Measurements from ENCODE around the gene CHCHD3.

Gene CHCHD3

GRCh38 chr7:132950725-132951124 lies 131.2 kb downstream of the CHCHD3 start:
- TF ChIP-seq CTCF (IDR thresholded peaks at IDR 0.05; ENCODE audit: low read depth, low read length), result no peak
- DNase-seq (ENCODE audit: extremely low read depth, low read depth), result no peak

- no peak for DNase-seq (ENCODE audit: extremely low read depth, low read depth)
- no peak for TF ChIP-seq CTCF (IDR thresholded peaks at IDR 0.05; ENCODE audit: low read depth, low read length)
These were observed 134.9 kb downstream of the CHCHD3 start for GRCh38 chr7:132947011-132947410.

GRCh38 chr7:132944774-132945173 lies 137.1 kb downstream of the CHCHD3 start:
- DNase-seq (ENCODE audit: extremely low read depth, low read depth), result no peak

GRCh38 chr7:132943645-132944044 lies 138.2 kb downstream of the CHCHD3 start:
- no peak for DNase-seq (ENCODE audit: extremely low read depth, low read depth)
- no peak for TF ChIP-seq CTCF (IDR thresholded peaks at IDR 0.05; ENCODE audit: low read depth, low read length)

More at GRCh38 chr7:132944774-132945173, 137.1 kb downstream of the CHCHD3 start:
- no peak for TF ChIP-seq CTCF (IDR thresholded peaks at IDR 0.05; ENCODE audit: low read depth, low read length)

- no peak for DNase-seq (ENCODE audit: extremely low read depth, low read depth)
- TF ChIP-seq CTCF (IDR thresholded peaks at IDR 0.05; ENCODE audit: low read depth, low read length), result no peak
These were observed 139.2 kb downstream of the CHCHD3 start for GRCh38 chr7:132942701-132943100.

GRCh38 chr7:132941905-132942304 lies 140.0 kb downstream of the CHCHD3 start:
- TF ChIP-seq CTCF (IDR thresholded peaks at IDR 0.05; ENCODE audit: low read depth, low read length), result no peak
- DNase-seq (ENCODE audit: extremely low read depth, low read depth), result no peak

GRCh38 chr7:132941428-132941827 lies 140.5 kb downstream of the CHCHD3 start:
- no peak for TF ChIP-seq CTCF (IDR thresholded peaks at IDR 0.05; ENCODE audit: low read depth, low read length)
- DNase-seq (ENCODE audit: extremely low read depth, low read depth), result no peak

Data from AG09319 (cell line).